Esophagus squamous epithelium (tissue), 4 donors: Measurements from ENCODE around the gene EIF4EBP3.

ENCODE experiments used
- POLR2A ChIP-seq, 4 donors: fragments of 450-650 bp; IDR thresholded peaks; one replicate each; pipeline ENCODE4 v1.6.1; 2017; ENCODE audit warnings: antibody characterized with exemption in 4 of 4, mild to moderate bottlenecking in 4 of 4, moderate library complexity in 3 of 4
- TF ChIP-seq, protein P1 (sequence below), 6 experiments: fragments of 450-650 bp in 4 of 6; fragments of 200-600 bp in 2 of 6; sonication (generic) in 2 of 6; IDR thresholded peaks; one replicate each; pipeline ENCODE4 v1.5.1; 2016 to 2019; ENCODE audit warnings: antibody characterized with exemption in 6 of 6, mild to moderate bottlenecking in 4 of 6, moderate library complexity in 4 of 6

DNA sequence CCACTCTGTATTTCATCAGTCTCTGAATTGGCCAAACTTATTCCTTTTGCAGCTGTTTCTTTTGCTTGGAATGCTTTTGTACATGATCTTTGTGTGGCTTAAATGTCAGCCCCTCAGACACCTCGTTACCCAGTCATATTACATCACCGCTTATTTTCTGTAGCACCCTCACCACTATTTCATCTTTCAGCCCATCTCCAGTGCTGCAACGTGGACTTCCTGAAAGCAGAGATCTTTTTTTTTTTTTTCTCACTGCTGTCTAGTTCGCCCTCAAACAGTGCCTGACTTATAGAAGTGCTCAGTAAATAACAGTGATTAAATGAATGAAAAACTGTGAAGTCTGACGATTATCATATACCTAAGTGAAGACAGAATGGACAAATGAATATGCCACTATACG is 9.0 kb downstream of the EIF4EBP3 start:
- TF ChIP-seq POLR2A (IDR thresholded peaks at IDR 0.05), result no peak
- TF ChIP-seq, protein P1, sequence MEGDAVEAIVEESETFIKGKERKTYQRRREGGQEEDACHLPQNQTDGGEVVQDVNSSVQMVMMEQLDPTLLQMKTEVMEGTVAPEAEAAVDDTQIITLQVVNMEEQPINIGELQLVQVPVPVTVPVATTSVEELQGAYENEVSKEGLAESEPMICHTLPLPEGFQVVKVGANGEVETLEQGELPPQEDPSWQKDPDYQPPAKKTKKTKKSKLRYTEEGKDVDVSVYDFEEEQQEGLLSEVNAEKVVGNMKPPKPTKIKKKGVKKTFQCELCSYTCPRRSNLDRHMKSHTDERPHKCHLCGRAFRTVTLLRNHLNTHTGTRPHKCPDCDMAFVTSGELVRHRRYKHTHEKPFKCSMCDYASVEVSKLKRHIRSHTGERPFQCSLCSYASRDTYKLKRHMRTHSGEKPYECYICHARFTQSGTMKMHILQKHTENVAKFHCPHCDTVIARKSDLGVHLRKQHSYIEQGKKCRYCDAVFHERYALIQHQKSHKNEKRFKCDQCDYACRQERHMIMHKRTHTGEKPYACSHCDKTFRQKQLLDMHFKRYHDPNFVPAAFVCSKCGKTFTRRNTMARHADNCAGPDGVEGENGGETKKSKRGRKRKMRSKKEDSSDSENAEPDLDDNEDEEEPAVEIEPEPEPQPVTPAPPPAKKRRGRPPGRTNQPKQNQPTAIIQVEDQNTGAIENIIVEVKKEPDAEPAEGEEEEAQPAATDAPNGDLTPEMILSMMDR (IDR thresholded peaks at IDR 0.05), result no peak
